Measurements from ENCODE around the gene RAPSN.

Gene RAPSN

DNA sequence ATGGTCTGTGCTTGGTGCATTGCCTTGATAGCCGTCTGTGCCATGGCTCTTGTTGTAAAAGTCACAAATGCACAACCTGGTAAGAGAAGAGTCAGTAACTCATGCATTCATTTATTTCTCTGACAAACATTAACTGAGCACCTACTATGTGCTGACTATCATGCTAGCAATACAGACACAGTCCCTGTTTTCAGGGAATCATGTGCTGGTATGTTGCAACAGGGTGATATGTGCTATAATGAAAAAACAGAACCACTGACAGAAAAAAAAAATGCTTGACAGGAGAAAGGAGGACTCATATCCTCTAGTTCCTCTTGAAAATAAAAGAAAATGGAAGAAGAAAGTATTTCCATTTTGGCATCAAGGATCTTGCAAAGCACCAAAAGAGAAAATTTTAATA, 34.5 kb upstream of the RAPSN start:
- no peaks in the 10 kb centered on the region; the same call in 1 of the 2 replicates for H3F3A ChIP-seq (ENCODE audit: insufficient read depth, low read length)
- H4K20me1 ChIP-seq (ENCODE audit: insufficient read depth, low read length): no peaks in the 10 kb centered on the region
- peaks cover 94% of the 10 kb centered on the region for H3K36me3 ChIP-seq (ENCODE audit: insufficient read depth, low read length)
- H3K9me3 ChIP-seq (ENCODE audit: low read length): no peaks in the 10 kb centered on the region
- no peaks in the 10 kb centered on the region for H3K9me2 ChIP-seq (ENCODE audit: low read depth, low read length)
- H3K27me3 ChIP-seq (ENCODE audit: insufficient read depth, low read length): no peaks in the 10 kb centered on the region
- no peak overlapping the region for H3K9ac ChIP-seq (ENCODE audit: low read length)
- H3K27ac ChIP-seq (ENCODE audit: low read depth, low read length, poor library complexity, severe bottlenecking): no peak overlapping the region
- H3K4me1 ChIP-seq (ENCODE audit: insufficient read depth, low read length, severe bottlenecking): no peaks in the 10 kb centered on the region
- H2AFZ ChIP-seq (ENCODE audit: low read length): no peak overlapping the region
- H3K4me2 ChIP-seq (ENCODE audit: low read length): no peak overlapping the region
- TF ChIP-seq, protein P1, sequence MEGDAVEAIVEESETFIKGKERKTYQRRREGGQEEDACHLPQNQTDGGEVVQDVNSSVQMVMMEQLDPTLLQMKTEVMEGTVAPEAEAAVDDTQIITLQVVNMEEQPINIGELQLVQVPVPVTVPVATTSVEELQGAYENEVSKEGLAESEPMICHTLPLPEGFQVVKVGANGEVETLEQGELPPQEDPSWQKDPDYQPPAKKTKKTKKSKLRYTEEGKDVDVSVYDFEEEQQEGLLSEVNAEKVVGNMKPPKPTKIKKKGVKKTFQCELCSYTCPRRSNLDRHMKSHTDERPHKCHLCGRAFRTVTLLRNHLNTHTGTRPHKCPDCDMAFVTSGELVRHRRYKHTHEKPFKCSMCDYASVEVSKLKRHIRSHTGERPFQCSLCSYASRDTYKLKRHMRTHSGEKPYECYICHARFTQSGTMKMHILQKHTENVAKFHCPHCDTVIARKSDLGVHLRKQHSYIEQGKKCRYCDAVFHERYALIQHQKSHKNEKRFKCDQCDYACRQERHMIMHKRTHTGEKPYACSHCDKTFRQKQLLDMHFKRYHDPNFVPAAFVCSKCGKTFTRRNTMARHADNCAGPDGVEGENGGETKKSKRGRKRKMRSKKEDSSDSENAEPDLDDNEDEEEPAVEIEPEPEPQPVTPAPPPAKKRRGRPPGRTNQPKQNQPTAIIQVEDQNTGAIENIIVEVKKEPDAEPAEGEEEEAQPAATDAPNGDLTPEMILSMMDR (IDR thresholded peaks at IDR 0.05; ENCODE audit: low read length): no peak
- no peak for TF ChIP-seq EZH2 (IDR thresholded peaks at IDR 0.05; ENCODE audit: borderline replicate concordance, low read length)
- no peak overlapping the region for H3K4me3 ChIP-seq (ENCODE audit: low read depth, low read length, poor library complexity, severe bottlenecking)
- H3K79me2 ChIP-seq (ENCODE audit: insufficient read depth, low read length): no peaks in the 10 kb centered on the region

DNA sequence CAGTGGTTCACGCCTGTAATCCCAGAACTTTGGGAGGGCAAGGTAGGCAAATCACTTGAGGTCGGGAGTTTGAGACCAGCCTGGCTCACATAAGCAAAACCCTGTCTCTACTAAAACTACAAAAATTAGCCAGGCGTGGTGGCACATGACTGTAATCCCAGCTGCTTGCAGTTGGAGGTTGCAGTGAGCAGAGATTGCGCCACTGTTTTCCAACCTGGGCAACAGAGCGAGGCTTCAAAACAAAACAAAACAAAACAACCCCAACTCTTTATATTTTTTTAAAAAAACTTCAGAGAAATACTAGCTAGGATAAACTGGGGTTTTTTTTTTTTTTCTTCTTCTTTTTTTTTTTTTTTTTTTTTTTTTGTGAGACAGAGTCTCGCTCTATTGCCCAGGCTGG, 31.8 kb upstream of the RAPSN start:
- Histone ChIP-seq H3K4me1 (ENCODE audit: insufficient read depth, low read length, severe bottlenecking) (no peaks in the 10 kb centered on the region), H3K9ac (ENCODE audit: low read length) (no peak overlapping the region), H3K4me3 (ENCODE audit: low read depth, low read length, poor library complexity, severe bottlenecking) (no peak overlapping the region), H2AFZ (ENCODE audit: low read length) (no peak overlapping the region), H3K4me2 (ENCODE audit: low read length) (no peak overlapping the region), H3K36me3 (ENCODE audit: insufficient read depth, low read length) (peaks cover 96% of the 10 kb centered on the region), H3K27me3 (ENCODE audit: insufficient read depth, low read length) (no peaks in the 10 kb centered on the region), H3K9me3 (ENCODE audit: low read length) (no peaks in the 10 kb centered on the region), H3K79me2 (ENCODE audit: insufficient read depth, low read length) (no peaks in the 10 kb centered on the region), H3K9me2 (ENCODE audit: low read depth, low read length) (no peaks in the 10 kb centered on the region), H3K27ac (ENCODE audit: low read depth, low read length, poor library complexity, severe bottlenecking) (no peak overlapping the region), H3F3A (ENCODE audit: insufficient read depth, low read length) (no peaks in the 10 kb centered on the region), H4K20me1 (ENCODE audit: insufficient read depth, low read length) (no peaks in the 10 kb centered on the region)
- no peak for TF ChIP-seq EZH2 (IDR thresholded peaks at IDR 0.05; ENCODE audit: borderline replicate concordance, low read length)
- TF ChIP-seq, protein P1 (IDR thresholded peaks at IDR 0.05; ENCODE audit: low read length): no peak

DNA sequence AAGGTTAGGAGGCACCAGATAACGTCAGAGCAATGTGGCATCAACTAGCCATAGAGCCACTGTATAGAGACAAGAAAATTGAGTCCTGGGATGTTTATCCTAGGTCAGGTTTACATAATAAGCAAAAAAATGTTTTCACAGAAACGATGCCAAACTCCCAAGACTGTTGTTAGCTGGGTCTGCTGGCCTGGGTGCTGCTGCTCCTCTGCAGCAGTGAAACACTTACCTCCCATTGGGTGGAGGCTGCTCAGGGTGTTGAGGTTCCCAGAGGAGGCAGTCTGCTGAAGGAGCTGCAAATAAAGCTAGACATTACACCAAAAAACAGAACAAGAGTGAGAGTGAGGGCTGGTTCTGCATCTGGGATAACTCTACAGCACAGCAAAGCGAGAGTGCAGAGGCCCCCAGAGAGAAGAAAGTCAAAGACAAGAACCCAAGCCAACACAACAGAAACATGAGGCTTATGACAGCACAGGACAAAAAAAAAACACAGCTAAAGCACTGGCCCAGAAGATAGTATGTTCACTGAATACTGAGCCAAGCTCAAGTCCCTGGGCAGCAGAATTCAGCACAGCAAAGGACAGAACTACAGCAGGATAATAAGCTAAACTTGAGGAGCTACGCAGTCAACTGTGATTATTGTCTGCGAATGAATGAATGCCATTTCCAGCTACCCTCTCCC, 29.9 kb upstream of the RAPSN start:
- H3K79me2 ChIP-seq (ENCODE audit: insufficient read depth, low read length): no peaks in the 10 kb centered on the region
- no peak overlapping the region for H3K9ac ChIP-seq (ENCODE audit: low read length)
- H3F3A ChIP-seq (ENCODE audit: insufficient read depth, low read length): no peaks in the 10 kb centered on the region
- H2AFZ ChIP-seq (ENCODE audit: low read length): no peak overlapping the region
- no peaks in the 10 kb centered on the region for H3K4me1 ChIP-seq (ENCODE audit: insufficient read depth, low read length, severe bottlenecking)
- peaks cover 97% of the 10 kb centered on the region for H3K36me3 ChIP-seq (ENCODE audit: insufficient read depth, low read length)
- H3K9me2 ChIP-seq (ENCODE audit: low read depth, low read length): no peaks in the 10 kb centered on the region
- no peak overlapping the region for H3K27ac ChIP-seq (ENCODE audit: low read depth, low read length, poor library complexity, severe bottlenecking)
- H3K4me3 ChIP-seq (ENCODE audit: low read depth, low read length, poor library complexity, severe bottlenecking): no peak overlapping the region
- no peak overlapping the region for H3K4me2 ChIP-seq (ENCODE audit: low read length)
- no peaks in the 10 kb centered on the region for H4K20me1 ChIP-seq (ENCODE audit: insufficient read depth, low read length)
- no peaks in the 10 kb centered on the region for H3K9me3 ChIP-seq (ENCODE audit: low read length)
- no peaks in the 10 kb centered on the region for H3K27me3 ChIP-seq (ENCODE audit: insufficient read depth, low read length)
- TF ChIP-seq, protein P1 (IDR thresholded peaks at IDR 0.05; ENCODE audit: low read length): no peak
- no peak for TF ChIP-seq EZH2 (IDR thresholded peaks at IDR 0.05; ENCODE audit: borderline replicate concordance, low read length)

Measured in OCI-LY1 (cell line).